Tibial nerve (tissue), 4 donors: ENCODE data around the gene PRMT2. TPM values are rescaled to one million over a fixed set of nuclear protein-coding genes. Genes with fewer than 3 reads are reported as not detected.

Source experiments
- DNase-seq, 2 donors: peaks; one replicate each; pipeline ENCODE4 v3.0.0-alpha.2; 2019; ENCODE audit warnings: low spot score in 2 of 2
- H3K27ac ChIP-seq, 4 donors: fragments of 200-600 bp; sonication (generic) in 3 of 4; one replicate each; pipeline ENCODE4 v1.5.1; 2017 to 2019; ENCODE audit warnings: mild to moderate bottlenecking in 1 of 4
- H3K27me3 ChIP-seq, 2 donors: fragments of 200-600 bp; sonication (generic) in 1 of 2; one replicate each; pipeline versions ENCODE4 v1.5.1 to v1.6.0; 2017 to 2019
- H3K36me3 ChIP-seq, 3 donors: fragments of 200-600 bp; sonication (generic); one replicate each; pipeline ENCODE4 v1.5.1; 2018 to 2019
- H3K4me1 ChIP-seq, 4 donors: fragments of 200-600 bp; sonication (generic) in 3 of 4; one replicate each; pipeline ENCODE4 v1.5.1; 2017 to 2019
- H3K4me3 ChIP-seq, 4 donors: fragments of 200-600 bp; sonication (generic) in 3 of 4; one replicate each; pipeline ENCODE4 v1.5.1; 2017 to 2019; ENCODE audit warnings: mild to moderate bottlenecking in 1 of 4, moderate library complexity in 1 of 4
- H3K9me3 ChIP-seq, 4 donors: fragments of 200-600 bp; sonication (generic) in 3 of 4; one replicate each; pipeline ENCODE4 v1.5.1; 2017 to 2019
- CTCF ChIP-seq, 5 experiments: fragments of 200-600 bp in 3 of 5; fragments of 450-650 bp in 2 of 5; sonication (generic) in 3 of 5; IDR thresholded peaks; one replicate each; pipeline ENCODE4 v1.5.1; 2016 to 2019; ENCODE audit warnings: antibody characterized with exemption in 5 of 5, mild to moderate bottlenecking in 3 of 5, moderate library complexity in 2 of 5
- EP300 ChIP-seq, 2 donors: sonication (generic); formaldehyde crosslinking; IDR thresholded peaks; one replicate each; pipeline ENCODE4 v1.6.1; 2017; ENCODE audit warnings: antibody characterized with exemption in 2 of 2, mild to moderate bottlenecking in 1 of 2
- POLR2A ChIP-seq, 2 donors: fragments of 450-650 bp; IDR thresholded peaks; one replicate each; pipeline ENCODE4 v1.6.1; 2017; ENCODE audit warnings: antibody characterized with exemption in 2 of 2, mild to moderate bottlenecking in 2 of 2, moderate library complexity in 2 of 2
- WGBS, 2 donors: methylation state at CpG; one replicate each; pipeline ENCODE4 v1.1.5; 2018; 5-methylcytosine and 5-hydroxymethylcytosine counted together
- total RNA-seq, 4 donors: library from RNA; depleted of rRNA; stranded (reverse); fragments of >200 nt; gene quantifications; one replicate each; pipeline ENCODE4 v1.1.0, GENCODE V29; 2016

PRMT2 gene
- total RNA-seq, 4 donors from 2014 or later, result 104 to 132 (median 115) TPM

GRCh38 chr21:46604975-46605766, 30.3 kb upstream of the PRMT2 start, which contains the start of gene S100B:
Gene S100B (minus strand): TSS chr21:46605082. CDS start chr21:46602415, 2,667 bp downstream.
- 36 to 42% methylated on average over 14 to 15 of the region's 15 CpGs for WGBS, 2 donors
- Histone ChIP-seq H3K27ac (peak within 1 kb of the TSS; percentile 68 to 93 (median 76)), H3K9me3 (no peaks in the 10 kb centered on the region), H3K27me3 (no peaks in the 10 kb centered on the region), H3K36me3 (peaks cover 0 to 8% (median 0%) of the 10 kb centered on the region in 3 donors), H3K4me1 (peaks cover 0 to 54% (median 27%) of the 10 kb centered on the region in 4 donors), H3K4me3 (peak within 1 kb of the TSS; percentile 38 to 54 (median 44))
- TF ChIP-seq CTCF (IDR thresholded peaks at IDR 0.05) (no peak), EP300 (IDR thresholded peaks at IDR 0.05) (peak; percentile 54 to 97), POLR2A (IDR thresholded peaks at IDR 0.05) (peak; percentile 79 to 81)
- peak in 1 of 2 donors; percentile 56 for DNase-seq

GRCh38 chr21:46605767-46606426, 29.6 kb upstream of the PRMT2 start:
- Histone ChIP-seq H3K9me3 (peaks cover 0 to 5% (median 2%) of the 10 kb centered on the region in 4 donors), H3K27ac (peak overlapping the region; percentile 68 to 93 (median 76)), H3K27me3 (no peaks in the 10 kb centered on the region), H3K4me1 (peaks cover 0 to 49% (median 27%) of the 10 kb centered on the region in 4 donors), H3K4me3 (no peak overlapping the region), H3K36me3 (peaks cover 0 to 8% (median 0%) of the 10 kb centered on the region in 3 donors)
- no peak for TF ChIP-seq POLR2A (IDR thresholded peaks at IDR 0.05)
- TF ChIP-seq EP300 (IDR thresholded peaks at IDR 0.05), result no peak
- no peak for TF ChIP-seq CTCF (IDR thresholded peaks at IDR 0.05)
- DNase-seq, result no peak
- WGBS, 2 donors, result 32 to 47% methylated on average over 13 to 14 of the region's 14 CpGs

- Histone ChIP-seq H3K27ac (peak overlapping the region; percentile 68 to 93 (median 76)), H3K4me1 (peaks cover 0 to 44% (median 27%) of the 10 kb centered on the region in 4 donors), H3K9me3 (peaks cover 0 to 6% (median 2%) of the 10 kb centered on the region in 4 donors), H3K36me3 (peaks cover 0 to 3% (median 0%) of the 10 kb centered on the region in 3 donors), H3K27me3 (no peaks in the 10 kb centered on the region), H3K4me3 (no peak overlapping the region)
- 47 to 69% methylated on average over 3 to 7 of the region's 7 CpGs for WGBS, 2 donors
- DNase-seq, result no peak
- no peak for TF ChIP-seq EP300 (IDR thresholded peaks at IDR 0.05)
Measured at GRCh38 chr21:46606427-46606813, 29.1 kb upstream of the PRMT2 start.

DNA sequence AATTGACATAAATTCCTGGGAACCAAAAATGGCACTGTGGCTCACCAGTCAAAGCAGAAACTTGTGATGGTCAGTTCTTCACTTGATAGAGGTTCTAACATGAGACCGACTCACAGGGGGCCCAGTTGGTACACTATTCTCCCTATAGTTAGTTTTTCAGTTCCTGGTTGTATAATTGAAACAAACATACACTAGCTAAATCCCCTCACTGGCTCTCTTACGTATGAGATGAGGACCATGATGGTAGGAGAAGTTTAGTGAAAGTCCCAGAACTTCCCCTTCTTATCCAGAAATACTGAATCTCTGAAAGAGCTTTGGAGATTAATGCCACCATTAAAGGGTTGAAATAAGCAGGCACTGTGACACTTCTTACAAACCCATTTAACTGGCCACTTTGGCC, 27.8 kb upstream of the PRMT2 start:
- H3K36me3 ChIP-seq, result no peaks in the 10 kb centered on the region
- TF ChIP-seq CTCF (IDR thresholded peaks at IDR 0.05), result no peak
- no peak for TF ChIP-seq POLR2A (IDR thresholded peaks at IDR 0.05)
- TF ChIP-seq EP300 (IDR thresholded peaks at IDR 0.05), result no peak
- H3K27ac ChIP-seq, result peak overlapping the region; percentile 28 to 93 (median 76)
- no peak for DNase-seq
- WGBS, 2 donors, result 84 to 88% methylated on average over 2 of the region's 2 CpGs
- peaks cover 0 to 6% (median 2%) of the 10 kb centered on the region in 4 donors for H3K9me3 ChIP-seq
- H3K4me3 ChIP-seq, result no peak overlapping the region
- H3K27me3 ChIP-seq, result no peaks in the 10 kb centered on the region
- H3K4me1 ChIP-seq, result peaks cover 0 to 41% (median 23%) of the 10 kb centered on the region in 4 donors

- H3K4me1 ChIP-seq, result peaks cover 0 to 41% (median 23%) of the 10 kb centered on the region in 4 donors
- 66 to 73% methylated on average over 3 of the region's 3 CpGs for WGBS, 2 donors
Measured at GRCh38 chr21:46608672-46609111, 26.8 kb upstream of the PRMT2 start.

More at GRCh38 chr21:46608672-46609111, 26.8 kb upstream of the PRMT2 start:
- no peak for DNase-seq
- Histone ChIP-seq H3K9me3 (peaks cover 0 to 6% (median 2%) of the 10 kb centered on the region in 4 donors), H3K27ac (peak overlapping the region in 3 of 4 donors; percentile 70 to 93 (median 82)), H3K27me3 (no peaks in the 10 kb centered on the region), H3K36me3 (no peaks in the 10 kb centered on the region), H3K4me3 (no peak overlapping the region)
- TF ChIP-seq POLR2A (IDR thresholded peaks at IDR 0.05) (no peak), CTCF (IDR thresholded peaks at IDR 0.05) (no peak), EP300 (IDR thresholded peaks at IDR 0.05) (no peak)
